ENCODE data around the gene MAP2K5.

Gene MAP2K5

GRCh38 chr15:67824976-67825880, 282.7 kb downstream of the MAP2K5 start, which contains the start of gene SKOR1:
Gene SKOR1 (plus strand): TSS chr15:67825509. CDS start chr15:67825603, 94 bp downstream.
- Histone ChIP-seq H3K4me3 (ENCODE audit: low read depth, low read length) (peak within 1 kb of the TSS; percentile 22), H3K36me3 (ENCODE audit: control insufficient read depth in 2 of 2, insufficient read depth in 1 of 2, low read length in 2 of 2) (no peaks in the 10 kb centered on the region), H3K27ac (ENCODE audit: extremely low read depth, low read depth, low read length) (no peak within 1 kb of the TSS), H3K9me3 (ENCODE audit: control insufficient read depth, insufficient read depth, low read depth, low read length) (no peaks in the 10 kb centered on the region), H3K4me1 (ENCODE audit: control insufficient read depth, insufficient read depth, low read length) (peaks cover 7% of the 10 kb centered on the region)
- TF ChIP-seq REST (tag by site-specific recombination; IDR thresholded peaks at IDR 0.05): peak; percentile 88
- TF ChIP-seq ZNF555 (tag by site-specific recombination; conservative IDR thresholded peaks at IDR 0.05): no peak
- no peak for TF ChIP-seq ZNF571 (tag by site-specific recombination; IDR thresholded peaks at IDR 0.05)
- TF ChIP-seq ZNF398 (tag by site-specific recombination; IDR thresholded peaks at IDR 0.05): peak; percentile 41; the same call in 1 of the 2 replicates
- no peak for TF ChIP-seq ZNF175 (tag by site-specific recombination; IDR thresholded peaks at IDR 0.05)
- no peak for TF ChIP-seq TCF7L2 (IDR thresholded peaks at IDR 0.05; ENCODE audit: borderline replicate concordance, low read depth, low read length)
- TF ChIP-seq ZNF214 (tag by site-specific recombination; IDR thresholded peaks at IDR 0.05; ENCODE audit: borderline replicate concordance): no peak
- TF ChIP-seq PATZ1 (tag by site-specific recombination; IDR thresholded peaks at IDR 0.05): no peak
- no peak for TF ChIP-seq ZEB2 (tag by site-specific recombination; IDR thresholded peaks at IDR 0.05)
- TF ChIP-seq ZNF132 (tag by site-specific recombination; IDR thresholded peaks at IDR 0.05; ENCODE audit: borderline replicate concordance): no peak
- TF ChIP-seq ZNF510 (tag by site-specific recombination; IDR thresholded peaks at IDR 0.05; ENCODE audit: insufficient replicate concordance): no peak
- ChIA-PET POLR2A (interaction anchor here (1.3 to 1.5 kb wide), 3 partner anchors 15 to 304 kb away, joined by 3 to 4 read pairs (median 4); partner anchors contain the start of gene MAP2K5), CTCF (interaction anchor here (1.0 to 1.3 kb wide), 4 partner anchors 10 to 879 kb away, joined by 3 to 5 read pairs (median 4); no protein-coding TSS in a partner anchor)

- ChIA-PET CTCF (interaction anchor here (0.6 to 0.7 kb wide), 2 partner anchors 11 to 178 kb away, joined by 3 to 4 read pairs; no protein-coding TSS in a partner anchor), POLR2A (no interaction called here)
- Histone ChIP-seq H3K9me3 (ENCODE audit: control insufficient read depth, insufficient read depth, low read depth, low read length) (no peaks in the 10 kb centered on the region), H3K36me3 (ENCODE audit: control insufficient read depth in 2 of 2, insufficient read depth in 1 of 2, low read length in 2 of 2) (no peaks in the 10 kb centered on the region), H3K4me3 (ENCODE audit: low read depth, low read length) (no peak overlapping the region), H3K4me1 (ENCODE audit: control insufficient read depth, insufficient read depth, low read length) (peaks cover 7% of the 10 kb centered on the region), H3K27ac (ENCODE audit: extremely low read depth, low read depth, low read length) (no peak overlapping the region)
- TF ChIP-seq ZNF560 (tag by site-specific recombination; IDR thresholded peaks at IDR 0.05; ENCODE audit: borderline replicate concordance): no peak
- no peak for TF ChIP-seq OSR2 (tag by site-specific recombination; IDR thresholded peaks at IDR 0.05)
- no peak for TF ChIP-seq ZNF2 (tag by site-specific recombination; IDR thresholded peaks at IDR 0.05)
- TF ChIP-seq BCL11A (tag by site-specific recombination; IDR thresholded peaks at IDR 0.05; ENCODE audit: low read depth): no peak
- TF ChIP-seq KLF7 (tag by site-specific recombination; IDR thresholded peaks at IDR 0.05; ENCODE audit: borderline replicate concordance): no peak
- TF ChIP-seq ZNF292 (tag by site-specific recombination; IDR thresholded peaks at IDR 0.05; ENCODE audit: borderline replicate concordance, low read depth): no peak
Observed at GRCh38 chr15:67825881-67826716, 283.6 kb downstream of the MAP2K5 start.
